OCI-LY7 (cell line): ENCODE measurements around the gene STAC3.

Source experiments
- CTCF ChIP-seq: fragments of 200-600 bp; sonication (generic); conservative IDR thresholded peaks from 2 replicates; pipeline ENCODE4 v1.5.1; 2014; ENCODE audit warnings: mild to moderate bottlenecking, antibody characterized with exemption, low read length, moderate library complexity, mixed read lengths
- EZH2phosphoT487 ChIP-seq: fragments of 200-600 bp; sonication (generic); IDR thresholded peaks from 2 replicates; pipeline ENCODE4 v1.6.1; 2018; ENCODE audit warnings: low read depth, borderline replicate concordance, mild to moderate bottlenecking, mixed run types, antibody characterized with exemption, low read length, moderate library complexity, mixed read lengths

- TF ChIP-seq CTCF (no peak), EZH2phosphoT487 (no peak)
Measured at GRCh38 chr12:57236925-57237595, 13.9 kb downstream of the STAC3 start.
